AML-193 (cell line): ENCODE results near the gene ACOT7.
"Not testable (repeated sequence)": the region's sequence is repeated elsewhere in the genome, so short reads cannot be mapped to it uniquely, and the experiment has no call there.

Experiments
- DNase-seq, 2 experiments: peaks; one replicate each; lab custom pipeline; 2025; lab: John Stamatoyannopoulos, UW

Gene ACOT7

DNA sequence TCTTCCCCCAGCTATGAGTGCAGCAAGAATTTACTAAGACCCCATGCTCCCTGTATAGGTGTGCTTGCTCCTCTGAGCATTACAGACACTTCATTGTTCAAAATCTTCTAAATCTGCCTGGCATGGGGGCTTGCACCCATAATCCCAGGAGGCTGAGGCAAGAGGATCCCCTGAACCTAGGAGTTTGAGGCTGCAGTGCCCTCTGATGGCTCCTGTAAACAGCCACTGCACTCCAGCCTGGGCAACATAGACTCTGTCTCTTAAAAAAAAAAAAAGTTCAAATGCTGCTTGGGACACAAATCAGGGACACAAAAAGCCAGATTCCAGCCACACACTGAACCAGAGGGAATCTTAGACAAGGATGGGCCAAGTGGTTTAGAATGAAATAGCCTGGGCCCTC is 3.4 kb upstream of the ACOT7 start:
- DNase-seq, result no peak

DNA sequence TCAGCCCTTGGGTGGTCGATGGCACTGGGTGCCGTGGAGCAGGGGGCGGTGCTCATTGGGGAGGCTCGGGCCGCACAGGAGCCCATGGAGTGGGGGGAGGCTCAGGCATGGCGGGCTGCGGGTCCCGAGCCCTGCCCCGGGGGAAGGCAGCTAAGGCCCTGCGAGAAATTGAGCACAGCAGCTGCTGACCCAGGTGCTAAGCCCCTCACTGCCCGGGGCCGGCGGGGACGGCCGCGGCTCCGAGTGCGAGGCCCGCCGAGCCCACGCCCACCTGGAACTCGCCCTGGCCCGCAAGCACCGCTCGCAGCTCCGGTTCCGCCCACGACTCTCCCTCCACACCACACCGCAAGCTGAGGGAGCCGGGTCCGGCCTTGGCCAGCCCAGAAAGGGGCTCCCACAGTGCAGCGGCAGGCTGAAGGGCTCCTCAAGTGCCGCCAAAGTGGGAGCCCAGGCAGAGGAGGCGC is 2.2 kb upstream of the ACOT7 start:
- not testable (repeated sequence) for DNase-seq

DNA sequence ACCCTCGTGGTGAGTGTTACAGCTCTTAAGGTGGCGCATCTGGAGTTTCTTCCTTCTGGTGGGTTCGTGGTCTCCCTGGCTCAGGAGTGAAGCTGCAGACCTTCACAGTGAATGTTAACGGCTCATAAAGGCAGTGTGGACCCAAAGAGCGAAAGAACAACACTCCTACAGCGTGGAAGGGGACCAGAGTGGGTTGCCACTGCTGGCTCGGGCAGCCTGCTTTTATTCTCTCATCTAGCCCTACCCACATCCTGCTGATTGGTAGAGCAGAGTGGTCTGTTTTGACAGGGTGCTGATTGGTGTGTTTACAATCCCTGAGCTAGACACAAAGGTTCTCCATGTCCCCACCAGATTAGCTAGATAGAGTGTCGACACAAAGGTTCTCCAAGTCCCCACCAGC is 1.6 kb upstream of the ACOT7 start:
- DNase-seq, result not testable (repeated sequence)

DNA sequence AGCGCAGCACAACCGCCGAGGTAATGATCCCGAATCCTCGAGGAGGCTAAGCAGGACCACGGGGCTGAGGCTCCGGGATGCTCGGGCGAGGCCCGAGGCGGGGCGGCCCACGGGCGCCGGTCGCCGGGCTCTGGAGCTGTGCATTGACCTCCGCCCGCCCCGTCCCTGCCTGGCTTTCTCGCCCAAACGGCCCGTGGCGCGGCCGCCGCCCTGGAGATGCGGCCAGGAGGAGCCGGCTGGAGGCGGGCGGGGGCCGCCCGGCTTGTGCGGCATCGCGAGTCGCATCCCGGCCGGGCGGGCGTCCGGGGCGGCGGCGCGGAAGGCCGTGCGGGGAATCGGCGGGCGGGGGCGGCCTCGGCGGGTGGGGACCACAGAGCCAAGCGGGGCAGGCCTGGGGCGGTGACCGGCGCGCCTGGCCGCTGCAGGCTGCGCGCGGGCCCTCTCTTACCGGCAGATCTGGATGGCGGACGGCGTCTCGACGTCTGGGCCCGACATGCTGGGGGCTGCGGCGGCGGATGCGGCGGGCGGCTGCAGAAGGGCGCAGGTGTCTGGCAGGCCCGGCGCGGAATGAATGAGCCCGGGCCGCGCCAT is 663 bp downstream of the ACOT7 start:
- no peak for DNase-seq

DNA sequence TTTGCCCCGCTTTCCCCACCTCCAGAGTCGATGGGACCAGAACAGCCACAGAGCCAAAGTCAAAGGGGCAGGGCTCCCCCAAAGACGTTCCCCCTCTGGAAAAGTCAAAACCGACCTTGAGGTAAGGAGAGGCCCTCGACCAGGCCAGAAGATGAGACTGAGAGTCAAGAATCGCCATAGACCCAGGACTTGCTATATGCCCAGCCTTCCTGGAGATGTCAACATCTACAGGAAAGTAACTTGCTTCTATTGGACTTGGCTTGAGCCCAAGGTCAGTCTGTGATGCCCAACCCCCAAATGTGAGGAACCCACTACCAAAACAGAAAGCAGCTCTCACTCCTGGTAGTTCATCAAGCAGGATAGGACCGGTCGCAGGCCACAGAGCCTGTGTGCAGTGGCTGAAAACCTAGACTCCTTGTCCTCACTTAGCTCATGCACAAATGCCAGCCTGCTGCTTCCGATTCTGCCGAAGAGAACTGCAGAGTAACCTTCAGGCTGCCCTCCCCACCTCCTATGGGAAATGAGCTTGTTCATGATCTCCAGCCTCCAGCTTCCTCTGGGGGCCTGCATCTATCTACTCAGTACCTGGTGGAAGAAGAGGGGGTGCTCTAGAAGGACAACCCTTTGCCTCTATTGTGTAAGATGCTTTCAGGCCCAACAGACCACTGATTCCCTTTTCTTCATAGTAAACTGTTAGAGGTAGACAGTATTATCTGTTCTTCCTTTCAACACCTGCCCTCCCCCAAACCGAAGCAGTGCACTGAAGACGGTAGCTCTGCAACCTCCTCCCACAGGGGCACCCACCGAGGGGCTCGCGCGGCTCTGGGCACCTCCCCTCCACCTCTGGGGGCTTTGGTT is 1.4 kb downstream of the ACOT7 start:
- DNase-seq, result peak in 1 of 2 experiments; percentile 31

DNA sequence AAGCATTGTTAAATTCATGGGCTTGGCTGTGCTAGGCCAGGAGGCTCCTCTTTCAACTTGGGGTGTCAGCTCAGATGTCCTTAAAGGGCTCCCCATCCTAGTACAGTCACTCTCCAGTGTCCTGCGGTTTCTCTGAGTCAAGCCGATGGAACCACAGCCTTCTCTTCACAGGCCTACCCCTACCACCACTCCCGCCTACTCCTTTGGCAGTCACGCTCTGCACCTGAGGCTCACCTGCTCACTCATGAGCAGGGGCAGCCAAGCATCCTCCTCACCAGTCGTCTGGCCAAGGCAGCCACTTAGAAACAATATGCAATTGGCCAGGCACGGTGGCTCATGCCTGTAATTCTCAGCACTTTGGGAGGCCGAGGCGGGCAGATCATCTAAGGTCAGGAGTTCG is 3.6 kb downstream of the ACOT7 start:
- DNase-seq, result no peak

DNA sequence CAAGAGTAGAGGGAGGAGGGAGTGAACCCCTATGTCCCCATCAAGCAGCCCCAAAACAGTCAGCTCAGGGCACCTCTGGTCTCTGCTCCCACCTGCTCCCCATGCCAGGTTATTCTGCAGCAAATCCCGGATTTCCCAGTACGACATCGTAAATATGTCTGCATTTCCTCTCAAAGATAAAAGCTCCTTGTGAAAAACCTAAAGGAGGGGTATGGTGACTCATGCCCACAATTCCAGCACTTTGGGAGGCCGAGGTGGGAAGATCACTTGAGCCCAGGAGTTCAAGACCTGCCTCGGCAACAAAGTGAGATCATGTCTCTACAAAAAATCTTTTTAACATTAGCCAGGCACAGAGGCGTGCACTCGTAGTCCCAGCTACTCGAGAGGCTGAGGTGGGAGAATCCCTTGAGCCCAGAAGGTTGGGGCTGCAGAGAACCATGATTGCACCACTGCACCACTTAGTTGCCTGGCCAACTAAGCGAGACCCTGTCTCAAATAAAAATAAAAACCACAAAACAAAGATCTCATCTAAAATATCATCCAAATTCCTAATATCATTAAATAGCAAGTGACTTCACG is 7.1 kb downstream of the ACOT7 start:
- no peak for DNase-seq

DNA sequence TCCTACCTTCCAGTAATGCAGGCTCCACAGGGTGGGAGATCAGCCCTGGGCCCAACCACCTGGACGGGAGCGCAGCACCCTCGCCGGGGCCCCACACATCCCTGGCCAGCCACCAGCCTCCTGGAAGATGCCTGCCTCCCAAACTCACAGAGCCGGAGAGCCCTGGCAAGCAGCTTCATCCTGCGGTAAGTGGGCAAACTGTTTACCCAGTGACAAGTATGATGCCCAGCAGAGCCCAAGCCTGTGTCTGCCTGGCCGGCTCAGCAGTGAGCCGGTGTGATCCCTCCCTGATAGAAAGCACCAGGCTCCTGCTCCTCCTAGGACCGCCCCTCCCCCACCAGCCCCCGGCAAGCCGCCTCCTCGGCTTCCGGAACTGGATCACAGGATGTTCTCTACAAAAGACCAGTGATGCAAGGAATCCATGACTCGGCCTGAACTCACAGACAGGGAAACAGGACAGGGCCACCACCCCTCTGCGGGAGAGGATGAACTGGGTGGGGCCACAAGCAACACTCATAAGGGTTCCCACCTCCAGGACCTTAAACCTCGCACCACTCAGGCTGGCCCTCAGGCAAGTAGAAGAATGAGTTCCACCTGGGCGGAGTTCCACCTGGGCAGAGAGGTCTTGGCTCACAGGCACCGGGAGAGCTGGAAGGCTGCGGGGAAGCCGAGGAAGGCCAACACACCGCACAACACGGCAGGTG is 7.9 kb downstream of the ACOT7 start:
- no peak for DNase-seq

DNA sequence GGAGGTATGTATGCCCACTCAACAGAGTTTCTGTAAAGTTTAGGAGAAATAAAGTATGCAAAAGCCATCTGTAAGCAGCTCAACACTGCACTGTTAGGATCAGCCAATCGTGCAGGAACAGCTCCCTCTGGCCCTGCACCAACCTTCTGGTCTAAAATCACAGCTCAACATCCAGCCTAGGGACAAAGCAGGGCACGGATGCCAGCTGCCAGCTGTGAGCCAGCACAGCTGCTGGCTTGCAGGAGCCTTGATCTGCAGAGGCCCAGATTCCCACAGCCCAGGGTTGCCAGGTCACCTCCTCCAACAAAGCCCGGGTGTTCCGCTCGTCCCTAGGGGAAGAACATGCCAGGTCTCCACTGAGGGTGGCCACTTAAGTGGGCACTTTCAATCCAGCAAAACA is 8.6 kb downstream of the ACOT7 start:
- no peak for DNase-seq

DNA sequence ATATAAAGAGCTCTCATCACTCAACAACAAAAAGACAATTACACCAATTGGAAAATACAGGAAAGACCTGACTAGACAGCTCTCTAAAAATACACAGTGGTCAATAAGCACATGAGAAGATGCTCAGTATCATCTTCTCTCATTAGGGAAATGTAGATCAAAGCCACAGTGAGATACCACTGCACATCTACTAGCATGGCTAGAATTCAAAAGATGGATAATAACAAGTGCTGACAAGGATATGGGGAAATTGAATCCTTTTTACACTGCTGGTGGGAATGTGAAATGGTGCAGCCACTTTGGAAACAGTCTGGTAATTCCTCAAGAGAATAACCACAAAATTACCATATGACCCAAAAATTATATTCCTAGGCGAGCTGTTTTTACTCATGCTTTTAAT is 9.4 kb downstream of the ACOT7 start:
- no peak for DNase-seq

DNA sequence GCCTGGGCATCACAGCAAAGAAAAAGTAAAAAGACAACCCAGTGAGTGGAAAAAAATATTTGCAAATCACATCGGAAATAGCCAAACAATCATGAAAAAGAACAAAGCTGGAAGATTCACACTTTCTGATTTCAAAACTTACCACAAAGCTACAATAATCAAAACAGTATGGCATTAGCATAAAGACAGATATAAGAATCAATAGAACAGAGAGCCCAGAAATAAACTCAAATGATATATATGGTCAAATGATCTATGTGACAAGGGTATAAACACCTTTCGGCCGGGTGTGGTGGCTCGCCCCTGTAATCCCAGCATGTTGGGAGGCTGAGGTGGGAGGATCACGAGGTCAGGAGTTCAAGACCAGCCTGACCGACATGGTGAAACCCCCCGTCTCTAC is 13.5 kb downstream of the ACOT7 start:
- DNase-seq, result no peak

DNA sequence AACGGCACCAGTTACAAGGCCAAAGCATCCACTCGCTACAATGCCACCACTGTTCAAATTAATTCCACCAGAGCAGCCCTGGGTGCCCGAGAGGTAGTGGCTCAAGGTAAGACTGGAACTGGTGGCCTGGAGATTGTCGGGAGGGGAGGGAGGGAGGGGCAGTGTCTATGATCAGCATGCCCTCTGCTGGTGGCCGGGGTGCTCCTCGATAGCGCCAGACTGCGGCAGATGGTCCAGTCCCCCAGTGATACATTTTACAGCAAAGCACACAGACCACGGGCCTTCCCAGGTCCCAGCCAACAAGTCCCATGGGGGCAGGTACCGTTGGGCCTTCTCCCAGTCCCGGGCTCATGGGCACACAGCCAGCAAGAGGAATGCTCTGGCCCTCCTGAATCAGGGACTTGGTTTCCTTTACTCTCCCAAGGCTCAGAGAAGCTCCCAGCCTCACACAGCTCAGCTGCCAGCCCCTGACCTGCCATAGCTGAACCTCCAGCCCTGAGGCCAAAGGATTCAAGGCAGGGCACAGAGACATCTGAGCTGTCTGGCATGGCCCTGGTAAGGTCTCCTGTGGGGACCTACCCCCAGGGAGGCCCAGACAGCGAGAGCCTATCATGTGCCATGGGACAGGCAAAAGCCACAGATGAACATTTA is 15.3 kb downstream of the ACOT7 start:
- DNase-seq, result no peak

DNA sequence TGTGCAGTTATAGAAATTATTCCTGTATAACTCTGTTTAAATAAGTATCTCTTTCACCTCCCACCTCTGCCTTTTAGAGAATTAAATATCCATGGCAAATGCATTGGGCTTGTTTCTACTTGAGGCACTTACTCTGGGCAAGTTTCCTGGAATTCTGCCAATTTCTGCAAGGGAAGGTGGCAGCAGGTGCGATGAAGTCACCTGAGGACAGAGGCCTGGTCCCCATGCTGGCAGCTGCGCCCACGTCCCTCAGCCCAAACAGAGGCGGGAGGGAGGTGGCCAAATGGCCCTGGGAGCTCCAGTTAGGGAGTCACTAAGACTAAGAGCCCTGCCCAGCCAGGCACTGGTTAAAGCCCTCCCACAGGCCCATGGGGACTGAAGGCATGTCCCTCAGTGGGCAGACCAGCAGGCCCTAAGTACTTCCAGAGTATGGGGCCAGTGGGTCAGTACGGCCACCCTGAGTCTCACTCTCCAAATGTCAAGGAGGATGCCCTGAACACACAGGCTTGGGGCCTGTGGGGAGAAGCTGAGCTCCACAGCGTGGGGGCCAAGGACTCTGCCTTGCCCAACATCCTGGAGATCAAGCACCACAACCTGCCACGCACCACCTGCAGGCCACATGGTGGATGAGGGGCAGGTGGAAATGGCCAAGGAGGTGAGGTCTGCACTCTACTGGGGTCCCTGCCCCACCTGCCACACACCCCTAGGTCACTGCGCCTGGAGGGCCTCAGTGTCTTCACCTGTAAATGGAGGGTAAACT is 19.4 kb downstream of the ACOT7 start:
- DNase-seq, result no peak

DNA sequence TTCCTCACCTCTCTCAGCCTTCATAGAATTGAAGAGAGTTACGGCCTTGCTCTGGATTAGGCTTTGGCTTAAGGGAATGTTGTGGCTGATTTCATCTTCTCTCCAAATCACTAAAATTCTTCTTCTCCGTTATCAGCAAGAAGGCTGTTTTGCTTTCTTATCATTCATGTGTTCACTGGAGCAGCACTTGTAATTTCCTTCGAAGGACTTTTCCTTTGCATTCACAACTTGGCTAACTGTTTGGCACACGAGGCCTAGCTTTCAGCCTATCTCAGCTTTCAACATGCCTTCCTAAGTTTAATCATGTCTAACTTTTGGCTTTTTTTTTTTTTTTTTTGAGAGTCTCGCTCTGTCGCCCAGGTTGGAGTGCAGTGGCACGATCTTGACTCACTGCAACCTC is 21.3 kb downstream of the ACOT7 start:
- not testable (repeated sequence) for DNase-seq

DNA sequence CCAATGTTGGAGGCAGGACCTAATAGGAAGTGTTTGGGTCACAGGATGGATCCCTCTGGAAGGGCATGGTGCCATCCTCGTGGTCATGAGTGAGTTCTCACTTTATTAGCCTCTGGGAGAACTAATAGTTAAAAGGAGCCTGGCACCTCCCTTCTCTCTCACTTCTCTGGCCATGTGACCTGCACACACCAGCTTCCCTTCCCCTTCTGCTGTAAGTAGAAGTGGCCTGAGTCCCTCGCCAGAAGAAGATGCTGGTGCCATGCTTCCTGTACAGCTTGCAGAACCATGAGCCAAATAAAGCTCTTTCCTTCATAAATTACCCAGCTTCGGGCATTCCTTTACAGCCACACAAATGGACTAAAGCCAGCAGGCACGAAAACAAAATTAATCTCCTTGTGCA is 23.6 kb downstream of the ACOT7 start:
- DNase-seq, result no peak

DNA sequence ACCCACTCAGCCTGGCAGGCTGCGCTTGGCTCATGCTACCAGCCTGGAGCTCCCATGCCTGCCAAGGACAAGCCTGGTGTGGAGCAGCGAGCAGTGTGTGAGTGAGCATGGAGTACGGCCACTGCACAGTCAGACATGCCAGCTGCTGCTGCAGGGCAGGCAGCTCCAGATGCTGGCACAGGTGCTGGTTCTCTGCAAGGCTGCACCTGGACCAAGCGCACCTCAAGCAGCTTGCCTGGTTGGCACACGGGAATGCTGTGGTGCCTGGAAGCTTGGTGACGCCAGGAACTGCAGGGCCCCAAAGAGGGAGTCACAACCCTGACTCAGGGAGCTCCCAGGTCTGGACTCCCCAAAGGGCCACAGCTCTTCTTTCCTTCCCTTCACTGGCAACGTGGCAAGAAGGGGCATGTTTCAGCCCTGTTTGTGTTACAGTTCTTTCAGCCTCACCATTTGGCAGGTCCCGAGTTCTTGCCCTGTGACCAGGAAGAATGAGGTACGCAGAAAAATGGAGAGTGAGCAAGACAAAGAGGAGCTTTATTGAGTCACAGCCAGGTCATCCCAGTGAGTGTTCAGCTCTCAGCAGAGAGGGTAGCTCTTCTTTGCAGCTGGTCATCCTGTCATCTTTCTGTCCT is 26.1 kb downstream of the ACOT7 start:
- no peak for DNase-seq

DNA sequence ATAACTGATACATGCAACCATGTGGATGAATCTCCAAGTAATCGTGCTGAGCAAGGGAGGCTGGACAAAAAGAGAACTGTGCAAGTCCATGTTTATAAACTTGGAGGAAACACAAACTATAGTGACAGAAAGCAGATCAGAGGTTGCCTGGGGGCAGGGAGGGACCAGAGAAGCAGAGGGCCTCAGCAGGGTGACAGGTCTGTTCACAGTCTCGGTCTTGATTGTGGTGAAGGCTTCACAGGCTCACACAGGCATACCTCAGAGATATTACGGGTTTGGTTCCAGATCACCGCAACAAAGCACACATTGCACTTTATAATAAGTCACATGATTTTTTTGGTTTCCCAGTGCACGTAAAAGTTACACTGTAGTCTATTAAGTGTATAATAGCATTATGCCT is 28.5 kb downstream of the ACOT7 start:
- DNase-seq, result no peak

DNA sequence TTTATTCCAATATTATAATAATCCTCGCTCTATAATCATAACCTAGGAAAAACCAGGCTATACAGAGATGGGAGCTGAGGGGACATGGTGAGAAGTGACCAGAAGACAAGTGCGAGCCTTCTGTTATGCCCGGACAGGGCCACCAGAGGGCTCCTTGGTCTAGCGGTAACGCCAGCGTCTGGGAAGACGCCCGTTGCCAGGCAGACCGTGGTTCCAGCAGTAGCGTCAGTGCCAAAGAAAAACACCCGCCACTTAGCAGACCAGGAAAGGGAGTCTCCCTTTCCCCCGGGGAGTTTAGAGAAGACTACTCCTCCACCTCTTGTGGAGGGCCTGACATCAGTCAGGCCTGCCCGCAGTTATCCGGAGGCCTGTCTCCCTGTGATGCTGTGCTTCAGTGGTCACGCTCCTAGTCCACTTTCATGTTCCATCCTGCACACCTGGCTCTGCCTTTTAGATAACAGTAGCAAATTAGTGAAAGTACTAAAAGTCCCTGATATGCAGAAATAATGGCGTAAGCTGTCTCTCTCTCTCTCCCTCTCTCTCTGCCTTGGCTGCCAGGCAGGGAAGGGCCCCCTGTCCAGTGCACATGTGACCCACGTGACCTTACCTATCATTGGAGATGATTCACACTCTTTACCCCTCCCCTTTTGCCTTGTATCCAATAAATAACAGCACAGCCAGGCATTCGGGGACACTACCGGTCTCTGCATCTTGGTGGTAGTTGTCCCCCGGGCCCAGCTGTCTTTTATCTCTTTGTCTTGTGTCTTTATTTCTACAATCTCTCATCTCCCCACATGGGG is 30.3 kb downstream of the ACOT7 start:
- not testable (repeated sequence) for DNase-seq

DNA sequence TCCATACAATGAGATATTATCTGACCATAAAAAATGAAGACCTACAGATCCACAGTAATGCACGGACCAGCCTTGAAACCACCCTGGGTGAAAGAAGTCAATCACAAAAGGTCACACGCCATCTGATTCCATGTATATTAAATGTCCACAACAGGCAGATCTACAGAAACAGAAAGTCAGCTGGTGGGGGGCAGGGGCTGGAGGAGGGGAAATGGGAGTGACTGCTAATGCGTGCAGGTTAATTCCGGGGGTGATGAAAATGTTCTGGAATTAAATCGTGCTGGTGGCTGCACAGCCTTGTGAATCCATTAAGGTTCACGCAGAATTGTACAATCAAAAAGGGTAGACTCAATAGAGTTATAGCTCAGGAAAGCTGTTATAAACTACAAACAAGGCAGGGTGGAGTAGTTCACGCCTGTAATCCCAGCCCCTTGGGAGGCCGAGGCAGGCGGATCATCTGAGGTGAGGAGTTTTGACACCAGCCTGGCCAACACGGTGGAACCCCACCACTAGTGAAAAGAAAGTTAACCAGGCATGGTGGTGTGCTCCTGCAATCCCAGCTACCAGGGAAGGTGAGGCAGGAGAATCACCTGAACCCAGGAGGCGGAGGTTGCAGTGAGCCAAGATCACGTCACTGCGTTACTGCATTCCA is 32.3 kb downstream of the ACOT7 start:
- no peak for DNase-seq
